Liver (tissue), 3 donors: ENCODE data around the gene MAP1LC3B.
"Not testable (repeated sequence)": the region's sequence is repeated elsewhere in the genome, so short reads cannot be mapped to it uniquely, and the experiment has no call there.

ENCODE experiments used
- ATF3 ChIP-seq: IDR thresholded peaks from 2 replicates; pipeline ENCODE4 v1.6.1; 2016; ENCODE audit warnings: antibody characterized with exemption
- CTCF ChIP-seq: fragments of 150-350 bp; IDR thresholded peaks from 2 replicates; pipeline ENCODE4 v1.5.1; 2017; ENCODE audit warnings: improper control_type of control experiment, low read depth, low read length; ENCODE audit not compliant: missing input control
- EGR1 ChIP-seq, 2 donors: IDR thresholded peaks; 2 replicates each; pipeline ENCODE4 v1.6.1; 2016 to 2018; ENCODE audit warnings: antibody characterized with exemption in 2 of 2, low read depth in 2 of 2
- GABPA ChIP-seq, 2 donors: IDR thresholded peaks in 1 of 2; conservative IDR thresholded peaks in 1 of 2; 2 replicates each; pipeline ENCODE4 v1.6.1; 2016; ENCODE audit warnings: antibody characterized with exemption in 2 of 2, mild to moderate bottlenecking in 1 of 2, moderate library complexity in 1 of 2
- JUND ChIP-seq, 2 donors: IDR thresholded peaks; 2 replicates each; pipeline ENCODE4 v1.6.1; 2016; ENCODE audit warnings: antibody characterized with exemption in 2 of 2
- NR2F2 ChIP-seq: IDR thresholded peaks from 2 replicates; pipeline ENCODE4 v1.6.1; 2016; ENCODE audit warnings: antibody characterized with exemption
- TF ChIP-seq, protein P1 (sequence below): IDR thresholded peaks from 2 replicates; pipeline ENCODE4 v1.6.1; 2016; ENCODE audit warnings: antibody characterized with exemption, mild to moderate bottlenecking
- donor health status: healthy.
- donor health status: healthy.

GRCh38 chr16:87389914-87390313, 2.2 kb upstream of the MAP1LC3B start:
- TF ChIP-seq CTCF; ATF3; NR2F2; JUND (IDR thresholded peaks at IDR 0.05); EGR1 (IDR thresholded peaks at IDR 0.05; ENCODE audit: low read depth in 2 of 2); GABPA (IDR thresholded peaks at IDR 0.05 in 1 of 2, conservative IDR thresholded peaks at IDR 0.05 in 1 of 2): not testable (repeated sequence)
- TF ChIP-seq, protein P1, sequence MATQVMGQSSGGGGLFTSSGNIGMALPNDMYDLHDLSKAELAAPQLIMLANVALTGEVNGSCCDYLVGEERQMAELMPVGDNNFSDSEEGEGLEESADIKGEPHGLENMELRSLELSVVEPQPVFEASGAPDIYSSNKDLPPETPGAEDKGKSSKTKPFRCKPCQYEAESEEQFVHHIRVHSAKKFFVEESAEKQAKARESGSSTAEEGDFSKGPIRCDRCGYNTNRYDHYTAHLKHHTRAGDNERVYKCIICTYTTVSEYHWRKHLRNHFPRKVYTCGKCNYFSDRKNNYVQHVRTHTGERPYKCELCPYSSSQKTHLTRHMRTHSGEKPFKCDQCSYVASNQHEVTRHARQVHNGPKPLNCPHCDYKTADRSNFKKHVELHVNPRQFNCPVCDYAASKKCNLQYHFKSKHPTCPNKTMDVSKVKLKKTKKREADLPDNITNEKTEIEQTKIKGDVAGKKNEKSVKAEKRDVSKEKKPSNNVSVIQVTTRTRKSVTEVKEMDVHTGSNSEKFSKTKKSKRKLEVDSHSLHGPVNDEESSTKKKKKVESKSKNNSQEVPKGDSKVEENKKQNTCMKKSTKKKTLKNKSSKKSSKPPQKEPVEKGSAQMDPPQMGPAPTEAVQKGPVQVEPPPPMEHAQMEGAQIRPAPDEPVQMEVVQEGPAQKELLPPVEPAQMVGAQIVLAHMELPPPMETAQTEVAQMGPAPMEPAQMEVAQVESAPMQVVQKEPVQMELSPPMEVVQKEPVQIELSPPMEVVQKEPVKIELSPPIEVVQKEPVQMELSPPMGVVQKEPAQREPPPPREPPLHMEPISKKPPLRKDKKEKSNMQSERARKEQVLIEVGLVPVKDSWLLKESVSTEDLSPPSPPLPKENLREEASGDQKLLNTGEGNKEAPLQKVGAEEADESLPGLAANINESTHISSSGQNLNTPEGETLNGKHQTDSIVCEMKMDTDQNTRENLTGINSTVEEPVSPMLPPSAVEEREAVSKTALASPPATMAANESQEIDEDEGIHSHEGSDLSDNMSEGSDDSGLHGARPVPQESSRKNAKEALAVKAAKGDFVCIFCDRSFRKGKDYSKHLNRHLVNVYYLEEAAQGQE, result not testable (repeated sequence)
